Trophoblast cell (in vitro differentiated cells and primary cell): Measurements from ENCODE around the gene PLEKHO1.
"Not testable (repeated sequence)": the region's sequence is repeated elsewhere in the genome, so short reads cannot be mapped to it uniquely, and the experiment has no call there.

ENCODE experiments used
- DNase-seq, 2 donors: peaks; one replicate each; pipeline ENCODE4 v3.0.0-alpha.2; 2016
- H2AFZ ChIP-seq: 2 replicates; pipeline ENCODE4 v1.6.1; 2013; ENCODE audit warnings: low read length, moderate library complexity, mild to moderate bottlenecking; ENCODE audit not compliant: insufficient read depth, poor library complexity
- H2AK5ac ChIP-seq: 2 replicates; pipeline ENCODE4 v1.6.1; 2013; ENCODE audit warnings: mild to moderate bottlenecking, low read length
- H2BK120ac ChIP-seq: 2 replicates; pipeline ENCODE4 v1.6.1; 2013; ENCODE audit warnings: low read length, mild to moderate bottlenecking, moderate library complexity; ENCODE audit not compliant: insufficient read depth, poor library complexity
- H2BK12ac ChIP-seq: 2 replicates; pipeline ENCODE4 v1.6.1; 2013; ENCODE audit warnings: mild to moderate bottlenecking, low read length, moderate library complexity
- H2BK5ac ChIP-seq: 2 replicates; pipeline ENCODE4 v1.6.1; 2013; ENCODE audit warnings: low read length, low read depth, moderate library complexity, mild to moderate bottlenecking; ENCODE audit not compliant: poor library complexity
- H3K14ac ChIP-seq: 2 replicates; pipeline ENCODE4 v1.6.1; 2013; ENCODE audit warnings: mild to moderate bottlenecking, low read length
- H3K18ac ChIP-seq: 2 replicates; pipeline ENCODE4 v1.6.1; 2013; ENCODE audit warnings: mild to moderate bottlenecking, low read length
- H3K23ac ChIP-seq: 2 replicates; pipeline ENCODE4 v1.6.1; 2013; ENCODE audit warnings: low read length
- H3K27ac ChIP-seq: 2 replicates; pipeline ENCODE4 v1.5.1; 2013; ENCODE audit warnings: low read depth, mild to moderate bottlenecking, inconsistent platforms, low read length, moderate library complexity
- H3K27me3 ChIP-seq: 2 replicates; pipeline ENCODE4 v1.6.1; 2013; ENCODE audit warnings: inconsistent platforms, mild to moderate bottlenecking, low read length, moderate library complexity; ENCODE audit not compliant: insufficient read depth
- H3K36me3 ChIP-seq, 2 experiments: 1 replicate in 1 of 2; 2 replicates in 1 of 2; pipeline ENCODE4 v1.6.1; 2013; ENCODE audit warnings: low read length in 2 of 2, mild to moderate bottlenecking in 2 of 2, moderate library complexity in 1 of 2; ENCODE audit not compliant: insufficient read depth in 2 of 2, control insufficient read depth in 1 of 2
- H3K4ac ChIP-seq: 2 replicates; pipeline ENCODE4 v1.6.1; 2013; ENCODE audit warnings: low read depth, mild to moderate bottlenecking, low read length, moderate library complexity
- H3K4me1 ChIP-seq, 2 experiments: 1 replicate in 1 of 2; 2 replicates in 1 of 2; pipeline ENCODE4 v1.6.1; 2013; ENCODE audit warnings: low read length in 2 of 2, mild to moderate bottlenecking in 2 of 2, moderate library complexity in 1 of 2; ENCODE audit not compliant: insufficient read depth in 2 of 2, control insufficient read depth in 1 of 2
- H3K4me2 ChIP-seq: 2 replicates; pipeline ENCODE4 v1.6.1; 2013; ENCODE audit warnings: inconsistent platforms, mild to moderate bottlenecking, low read length, moderate library complexity
- H3K4me3 ChIP-seq: 2 replicates; pipeline ENCODE4 v1.5.1; 2013; ENCODE audit warnings: mild to moderate bottlenecking, low read depth, low read length, inconsistent platforms
- H3K79me1 ChIP-seq: one replicate; pipeline ENCODE4 v1.6.1; 2013; ENCODE audit warnings: low read length
- H3K79me2 ChIP-seq: 2 replicates; pipeline ENCODE4 v1.6.1; 2013; ENCODE audit warnings: low read length, mild to moderate bottlenecking; ENCODE audit not compliant: control insufficient read depth, insufficient read depth, poor library complexity
- H3K9ac ChIP-seq: 2 replicates; pipeline ENCODE4 v1.6.1; 2013; ENCODE audit warnings: mild to moderate bottlenecking, low read length
- H3K9me3 ChIP-seq: 2 replicates; pipeline ENCODE4 v1.6.1; 2013; ENCODE audit warnings: low read depth, mild to moderate bottlenecking, control low read depth, inconsistent platforms, low read length; ENCODE audit not compliant: insufficient read depth
- H4K12ac ChIP-seq: 2 replicates; pipeline ENCODE4 v1.6.1; 2013; ENCODE audit warnings: low read depth, mild to moderate bottlenecking, low read length, moderate library complexity
- H4K8ac ChIP-seq: 2 replicates; pipeline ENCODE4 v1.6.1; 2013; ENCODE audit warnings: low read depth, mild to moderate bottlenecking, low read length, moderate library complexity
- H4K91ac ChIP-seq: one replicate; pipeline ENCODE4 v1.6.1; 2013; ENCODE audit warnings: low read depth, mild to moderate bottlenecking, low read length, moderate library complexity
- WGBS: extraction: QIAGEN DNeasy Blood & Tissue Kit; methylation state at CpG from one replicate; pipeline ENCODE4 v1.1.7; 2013; ENCODE audit warnings: missing lambda C conversion rate; ENCODE audit not compliant: insufficient read length, insufficient coverage; ENCODE audit errors: extremely low coverage; 5-methylcytosine and 5-hydroxymethylcytosine counted together

Gene PLEKHO1

GRCh38 chr1:150185481-150185880, 35.8 kb downstream of the PLEKHO1 start:
- H2BK12ac ChIP-seq = peak overlapping the region; percentile 89
- no peak overlapping the region for H3K9ac ChIP-seq
- H4K8ac ChIP-seq = peak overlapping the region; percentile 54
- H3K36me3 ChIP-seq = no peaks in the 10 kb centered on the region
- no peaks in the 10 kb centered on the region for H3K9me3 ChIP-seq
- H3K18ac ChIP-seq = no peak overlapping the region
- no peak for DNase-seq
- no peak overlapping the region for H2AK5ac ChIP-seq
- H2BK120ac ChIP-seq = no peak overlapping the region
- no peak overlapping the region for H3K4ac ChIP-seq
- peaks cover 6% of the 10 kb centered on the region for H3K79me1 ChIP-seq
- H4K91ac ChIP-seq = peak overlapping the region; percentile 62
- H3K14ac ChIP-seq = no peak overlapping the region
- peaks cover 2% of the 10 kb centered on the region for H3K79me2 ChIP-seq
- H3K4me1 ChIP-seq = peaks cover 0 to 2% of the 10 kb centered on the region in 2 experiments
- no CpG with 5 or more reads among the region's 7 CpGs for WGBS
- no peaks in the 10 kb centered on the region for H3K27me3 ChIP-seq
- H3K23ac ChIP-seq = no peak overlapping the region
- no peak overlapping the region for H2AFZ ChIP-seq
- no peak overlapping the region for H3K4me3 ChIP-seq
- no peak overlapping the region for H3K27ac ChIP-seq
- H3K4me2 ChIP-seq = no peak overlapping the region
- no peak overlapping the region for H4K12ac ChIP-seq
- H2BK5ac ChIP-seq = no peak overlapping the region

GRCh38 chr1:150186438-150186788, 36.7 kb downstream of the PLEKHO1 start:
- not testable (repeated sequence) for H3K79me1 ChIP-seq, H3K18ac ChIP-seq, H3K36me3 ChIP-seq, H3K4me2 ChIP-seq, H2BK5ac ChIP-seq, H3K4me3 ChIP-seq, H4K8ac ChIP-seq, H3K9me3 ChIP-seq, H3K79me2 ChIP-seq, H3K4ac ChIP-seq, H3K4me1 ChIP-seq, H3K27me3 ChIP-seq, H4K12ac ChIP-seq, H3K9ac ChIP-seq, H2AFZ ChIP-seq, H3K14ac ChIP-seq, H2AK5ac ChIP-seq, H3K23ac ChIP-seq
- peak overlapping the region; percentile 42 for H3K27ac ChIP-seq
- DNase-seq = peak in 1 of 2 donors; percentile 37
- H2BK120ac ChIP-seq = peak overlapping the region; percentile 63
- WGBS = no CpG with 5 or more reads among the region's 7 CpGs
- peak overlapping the region; percentile 4 for H4K91ac ChIP-seq
- H2BK12ac ChIP-seq = peak overlapping the region; percentile 50

- H3K9ac ChIP-seq = no peak overlapping the region
- no peak overlapping the region for H3K4ac ChIP-seq
- no peak overlapping the region for H2BK5ac ChIP-seq
- H3K4me3 ChIP-seq = no peak overlapping the region
- H3K9me3 ChIP-seq = peaks cover 2% of the 10 kb centered on the region
- H3K79me2 ChIP-seq = peaks cover 2% of the 10 kb centered on the region
- H3K79me1 ChIP-seq = peaks cover 11% of the 10 kb centered on the region
- H3K14ac ChIP-seq = no peak overlapping the region
- H2AFZ ChIP-seq = no peak overlapping the region
- H2BK12ac ChIP-seq = peak overlapping the region; percentile 50
- peaks cover 0 to 2% of the 10 kb centered on the region in 2 experiments for H3K4me1 ChIP-seq
- H3K23ac ChIP-seq = no peak overlapping the region
- WGBS = no CpG with 5 or more reads among the region's 10 CpGs
- H2BK120ac ChIP-seq = peak overlapping the region; percentile 63
- no peaks in the 10 kb centered on the region for H3K27me3 ChIP-seq
- peak overlapping the region; percentile 74 for H4K8ac ChIP-seq
- peak overlapping the region; percentile 42 for H3K27ac ChIP-seq
- H4K91ac ChIP-seq = no peak overlapping the region
- peaks cover 0 to 2% of the 10 kb centered on the region in 2 experiments for H3K36me3 ChIP-seq
- peak; percentile 31 to 77 for DNase-seq
- no peak overlapping the region for H3K4me2 ChIP-seq
- H2AK5ac ChIP-seq = no peak overlapping the region
- no peak overlapping the region for H3K18ac ChIP-seq
- H4K12ac ChIP-seq = no peak overlapping the region
These were observed 37.3 kb downstream of the PLEKHO1 start for GRCh38 chr1:150186789-150187559.

GRCh38 chr1:150187560-150187931, 37.8 kb downstream of the PLEKHO1 start:
- WGBS = no CpG with 5 or more reads among the region's 3 CpGs
- Histone ChIP-seq H3K4me2 (no peak overlapping the region), H3K4me3 (no peak overlapping the region), H2BK120ac (peak overlapping the region; percentile 62), H3K14ac (no peak overlapping the region), H2AFZ (no peak overlapping the region), H2BK12ac (peak overlapping the region; percentile 92), H3K27me3 (no peaks in the 10 kb centered on the region), H3K27ac (no peak overlapping the region), H3K18ac (no peak overlapping the region), H2AK5ac (peak overlapping the region; percentile 88), H3K36me3 (peaks cover 0 to 2% of the 10 kb centered on the region in 2 experiments), H3K79me2 (peaks cover 2% of the 10 kb centered on the region), H3K9me3 (peaks cover 2% of the 10 kb centered on the region), H4K91ac (no peak overlapping the region), H3K4me1 (peaks cover 3 to 5% of the 10 kb centered on the region in 2 experiments), H4K8ac (peak overlapping the region; percentile 74), H3K79me1 (peaks cover 14% of the 10 kb centered on the region), H4K12ac (no peak overlapping the region), H2BK5ac (peak overlapping the region; percentile 52), H3K9ac (no peak overlapping the region), H3K23ac (no peak overlapping the region), H3K4ac (no peak overlapping the region)
- DNase-seq = no peak
